Limb (tissue), 2 donors: ENCODE data around the gene DLX4.

Experiments used
- DNase-seq, 2 donors: peaks; one replicate each; pipeline ENCODE4 v3.0.0-alpha.2; 2016; ENCODE audit errors: extremely low spot score in 2 of 2

Gene DLX4

GRCh38 chr17:49986396-49987289 lies 17.7 kb downstream of the DLX4 start:
- peak in 1 of 2 donors; percentile 17 for DNase-seq

DNA sequence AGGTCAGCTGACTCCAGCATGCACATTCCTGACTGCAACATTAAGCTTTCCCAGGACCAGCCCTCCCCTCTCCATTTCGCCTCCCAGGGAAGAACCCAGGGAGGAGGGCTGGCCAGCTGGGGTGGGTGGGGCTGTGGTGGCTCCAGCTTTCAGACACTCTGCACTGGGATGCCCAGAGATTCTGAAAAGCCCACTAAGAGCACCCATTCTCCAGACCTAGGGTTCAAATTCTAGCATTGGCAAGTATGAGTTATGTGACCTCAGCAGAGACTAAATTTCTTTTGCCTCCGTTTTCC lies 18.2 kb downstream of the DLX4 start:
- DNase-seq, result peak in 1 of 2 donors; percentile 21

- peak; percentile 53 to 59 for DNase-seq
Observed at GRCh38 chr17:49987681-49988441, 18.9 kb downstream of the DLX4 start.

GRCh38 chr17:49989518-49989880 lies 20.5 kb downstream of the DLX4 start:
- DNase-seq, result peak in 1 of 2 donors; percentile 24

DNA sequence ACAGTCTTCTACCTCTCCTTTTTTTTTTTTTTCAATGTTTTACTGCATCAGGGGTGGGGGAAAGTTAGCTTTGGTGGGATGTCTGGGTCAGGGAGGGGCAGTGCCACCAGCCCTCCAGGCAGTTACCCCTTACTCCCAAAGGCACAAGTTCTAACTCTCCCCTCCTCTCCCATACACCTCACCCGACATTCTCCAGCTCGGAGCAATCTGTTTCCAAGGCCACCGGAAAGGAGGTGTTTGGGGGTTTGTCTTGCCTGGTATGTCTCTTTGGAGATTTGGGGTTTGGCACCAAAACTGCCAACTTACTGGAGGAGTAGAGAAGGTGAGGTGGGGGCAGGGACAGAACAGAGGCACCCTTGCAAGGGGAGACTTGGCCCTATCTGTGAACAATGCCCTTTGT lies 21.3 kb downstream of the DLX4 start:
- peak in 1 of 2 donors; percentile 20 for DNase-seq

DNA sequence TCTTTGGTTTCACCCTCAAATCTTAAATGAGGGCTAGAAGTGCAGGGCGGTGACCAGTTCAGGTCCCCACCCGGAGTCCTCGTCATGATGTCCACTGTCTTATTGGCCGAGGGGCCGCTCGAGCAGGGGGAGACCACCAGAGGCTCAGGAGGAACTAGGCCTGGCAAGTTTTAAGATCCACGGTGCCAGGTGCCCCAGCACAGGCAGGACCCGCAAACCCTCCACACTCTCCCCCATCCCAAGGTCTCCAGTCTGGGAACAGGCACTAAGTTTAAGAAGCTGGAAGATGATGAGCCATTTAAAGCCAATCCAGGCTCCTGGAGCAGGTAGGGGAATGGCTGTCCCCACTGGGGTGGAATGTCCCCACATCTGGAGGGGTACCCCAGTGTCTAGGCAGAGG lies 21.9 kb downstream of the DLX4 start:
- no peak for DNase-seq

DNA sequence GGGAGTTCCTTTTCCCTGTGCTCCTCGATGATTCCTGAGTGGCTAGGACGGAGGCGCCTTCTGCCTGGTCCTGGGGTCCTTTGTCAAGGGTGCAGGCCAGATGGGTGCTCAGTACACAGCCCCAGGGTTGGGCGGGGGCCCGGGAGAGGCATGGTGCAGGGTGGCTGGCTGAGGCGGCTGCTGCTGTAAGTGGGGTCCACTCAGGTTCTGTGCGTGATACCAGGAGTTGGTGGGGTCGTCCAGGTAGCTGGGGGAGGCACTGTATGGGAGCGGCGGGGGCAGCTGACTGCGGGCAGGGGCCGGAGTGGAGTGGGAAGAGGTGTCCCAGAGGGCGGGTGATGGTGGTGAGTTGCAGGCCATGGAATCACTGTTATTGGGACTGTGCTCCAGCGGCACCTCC lies 22.4 kb downstream of the DLX4 start:
- DNase-seq, result no peak

DNA sequence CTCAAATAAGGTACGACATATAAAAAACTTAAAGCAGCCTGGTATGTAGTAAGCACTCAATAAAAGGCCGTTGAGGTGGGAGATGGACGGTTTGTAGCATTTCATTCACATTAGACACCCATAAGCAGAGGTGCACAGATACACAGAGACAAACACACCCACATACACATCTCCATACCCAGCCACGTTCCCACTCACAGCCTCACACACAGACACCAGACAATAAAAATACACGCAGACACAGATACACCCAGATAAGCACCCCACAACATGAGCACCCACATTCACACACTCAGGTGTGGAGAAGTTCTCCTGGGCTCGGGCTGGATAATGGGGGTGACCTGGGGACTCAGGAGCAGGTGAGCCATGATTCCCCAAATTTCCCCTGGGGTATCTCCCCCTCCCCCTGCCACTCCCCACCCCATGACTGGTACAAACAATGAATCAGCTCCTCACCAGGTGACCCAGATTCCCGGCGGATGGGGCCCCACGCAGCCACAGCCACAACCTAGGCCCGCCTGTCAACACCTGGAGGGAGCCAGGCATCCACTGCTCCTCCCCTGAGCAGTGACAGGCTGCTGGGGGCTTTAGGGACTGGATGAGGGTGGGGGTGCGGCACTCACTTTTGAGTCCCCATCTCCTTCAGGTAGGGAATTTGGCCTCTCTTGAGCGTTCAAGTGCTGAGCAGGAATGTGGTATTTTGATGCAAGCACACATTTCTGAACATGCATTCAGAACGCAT lies 23.4 kb downstream of the DLX4 start:
- DNase-seq, result no peak

DNA sequence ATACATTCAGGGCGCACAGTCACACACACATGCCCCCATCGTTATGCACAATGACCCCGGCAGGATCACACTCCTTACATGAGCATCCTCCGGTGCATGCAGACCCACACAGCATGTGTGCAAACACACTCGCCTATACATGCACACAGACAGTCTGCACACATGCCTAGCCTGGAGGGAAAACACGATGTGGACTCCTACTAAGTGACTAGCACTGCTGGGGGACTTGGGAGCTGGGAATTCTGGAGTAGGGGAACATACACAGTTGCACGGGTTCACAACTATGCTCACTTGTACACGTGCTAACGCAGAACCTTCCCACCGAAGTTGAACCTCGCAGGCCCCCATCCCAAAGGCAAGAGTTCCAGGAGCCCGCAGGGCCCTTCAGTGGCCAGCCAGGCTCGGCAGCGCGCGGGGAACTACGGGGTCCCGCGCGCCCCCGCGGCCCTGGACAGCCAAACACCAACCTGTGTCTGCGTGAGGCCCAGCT lies 24.0 kb downstream of the DLX4 start:
- DNase-seq, result no peak

DNA sequence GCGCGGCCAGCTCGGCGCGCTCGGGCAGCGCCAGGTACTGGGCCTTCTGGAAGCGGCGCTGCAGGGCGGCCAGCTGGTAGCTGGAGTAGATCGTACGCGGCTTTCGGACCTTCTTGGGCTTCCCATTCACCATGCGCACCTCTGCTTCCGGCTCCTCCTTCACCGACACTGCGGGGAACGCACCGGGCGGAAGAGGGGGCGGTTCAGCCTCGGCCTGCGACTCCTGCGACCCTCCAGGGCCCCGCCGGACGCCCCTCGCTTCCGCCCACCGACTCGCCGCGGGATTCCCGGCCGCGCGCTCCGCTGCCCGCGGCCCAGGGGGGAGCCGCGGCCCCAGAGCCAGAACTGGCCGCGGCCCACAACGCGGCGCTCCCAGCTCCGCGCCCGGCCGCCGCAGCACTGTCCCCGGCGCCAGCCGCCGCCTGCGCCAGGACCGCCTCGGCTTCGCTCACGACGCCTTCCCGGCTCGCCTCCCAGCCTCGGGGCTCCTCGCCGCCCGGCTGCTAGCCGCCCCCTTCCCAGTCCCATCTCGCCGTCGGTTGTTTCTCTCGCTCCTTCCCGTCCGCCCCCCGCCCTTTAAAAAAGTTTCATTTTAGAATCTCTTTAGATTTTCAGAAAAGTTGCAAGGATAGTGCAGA lies 24.6 kb downstream of the DLX4 start:
- no peak for DNase-seq

DNA sequence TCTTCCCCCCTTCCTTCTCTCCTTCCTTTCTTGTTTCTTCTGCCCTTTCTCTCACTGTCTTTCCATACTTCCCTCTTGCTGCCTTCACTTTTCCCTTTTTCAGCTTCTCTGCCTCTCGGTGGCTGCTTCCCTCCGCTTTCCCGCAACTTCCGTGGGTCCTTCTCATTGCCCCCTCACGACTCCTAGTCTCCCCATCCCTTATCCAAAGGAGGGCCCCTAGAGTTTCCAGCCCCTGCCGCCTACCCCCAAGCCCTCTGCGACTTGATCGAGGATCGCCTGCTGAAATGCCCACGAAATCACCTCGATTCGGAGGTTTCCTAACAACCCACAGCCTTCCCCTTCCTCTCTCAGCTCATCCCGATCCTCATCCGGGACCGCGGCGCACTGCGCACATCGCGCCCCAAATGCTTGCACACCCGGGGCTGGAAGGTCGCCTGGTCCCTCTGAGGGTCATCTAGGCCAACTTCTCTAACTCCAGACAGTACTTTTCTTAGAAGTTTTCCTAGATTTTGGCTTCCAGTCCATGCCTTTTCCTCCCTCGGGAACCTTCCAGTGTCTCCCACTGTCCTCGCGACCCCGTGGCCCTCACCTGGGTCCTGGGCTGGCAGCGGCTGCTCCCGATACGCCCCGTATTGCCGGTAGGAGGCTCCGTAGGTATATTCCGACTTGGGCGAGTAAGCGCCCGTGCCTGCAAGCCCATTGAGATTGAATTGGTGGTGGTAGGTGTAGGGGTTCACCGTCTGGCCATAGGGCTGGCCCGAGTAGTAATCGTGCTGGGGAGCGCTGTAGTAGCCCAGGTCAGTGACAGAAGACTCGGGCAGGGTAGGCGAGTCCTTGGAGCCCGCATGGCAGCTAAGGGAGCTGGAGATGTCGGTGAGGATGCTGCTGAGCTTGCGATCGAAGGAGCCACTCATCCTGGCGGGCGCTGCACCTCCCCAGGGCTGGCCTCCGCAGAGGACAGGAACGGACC lies 25.4 kb downstream of the DLX4 start:
- no peak for DNase-seq

DNA sequence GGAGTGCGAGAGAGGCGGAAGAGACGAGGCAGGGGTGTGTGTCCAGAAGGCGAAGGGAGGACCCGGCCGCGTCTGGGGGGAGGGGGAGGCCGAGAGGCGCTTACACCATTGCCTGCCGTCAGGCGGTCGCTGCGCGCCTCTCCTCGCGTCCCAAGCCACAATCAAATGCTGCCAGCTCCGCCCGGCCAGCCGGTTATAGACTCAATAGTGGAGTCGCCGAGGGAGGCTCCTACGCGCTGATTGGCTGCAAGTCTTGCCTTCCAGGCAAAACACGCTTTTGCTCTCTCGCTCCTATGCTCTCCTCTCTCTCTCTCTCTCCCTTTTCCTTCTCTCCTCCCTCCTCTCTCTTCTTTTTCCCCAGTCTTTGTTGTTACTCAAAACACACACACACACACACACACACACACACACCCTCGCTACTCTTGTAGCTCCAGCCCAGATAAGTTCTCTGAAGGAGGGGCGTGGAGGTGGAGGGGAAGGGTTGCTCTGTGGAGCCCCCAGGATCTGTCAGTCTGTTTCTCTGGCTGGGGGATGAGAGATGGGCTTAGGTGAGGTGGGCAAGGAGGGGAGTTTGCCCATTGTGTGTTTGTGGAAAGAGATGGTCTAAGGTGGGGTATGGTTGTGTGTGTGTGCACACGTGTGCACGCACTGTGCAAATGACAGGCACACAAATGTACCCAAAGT lies 26.2 kb downstream of the DLX4 start, which contains the start of gene DLX3:
Gene DLX3, minus strand, starts transcription at position 170 of the 684 bp plus-strand sequence. CDS start 226 bp downstream, outside the sequence.
- DNase-seq, result peak; percentile 44 to 79

GRCh38 chr17:49996121-49996494 lies 27.1 kb downstream of the DLX4 start:
- no peak for DNase-seq

DNA sequence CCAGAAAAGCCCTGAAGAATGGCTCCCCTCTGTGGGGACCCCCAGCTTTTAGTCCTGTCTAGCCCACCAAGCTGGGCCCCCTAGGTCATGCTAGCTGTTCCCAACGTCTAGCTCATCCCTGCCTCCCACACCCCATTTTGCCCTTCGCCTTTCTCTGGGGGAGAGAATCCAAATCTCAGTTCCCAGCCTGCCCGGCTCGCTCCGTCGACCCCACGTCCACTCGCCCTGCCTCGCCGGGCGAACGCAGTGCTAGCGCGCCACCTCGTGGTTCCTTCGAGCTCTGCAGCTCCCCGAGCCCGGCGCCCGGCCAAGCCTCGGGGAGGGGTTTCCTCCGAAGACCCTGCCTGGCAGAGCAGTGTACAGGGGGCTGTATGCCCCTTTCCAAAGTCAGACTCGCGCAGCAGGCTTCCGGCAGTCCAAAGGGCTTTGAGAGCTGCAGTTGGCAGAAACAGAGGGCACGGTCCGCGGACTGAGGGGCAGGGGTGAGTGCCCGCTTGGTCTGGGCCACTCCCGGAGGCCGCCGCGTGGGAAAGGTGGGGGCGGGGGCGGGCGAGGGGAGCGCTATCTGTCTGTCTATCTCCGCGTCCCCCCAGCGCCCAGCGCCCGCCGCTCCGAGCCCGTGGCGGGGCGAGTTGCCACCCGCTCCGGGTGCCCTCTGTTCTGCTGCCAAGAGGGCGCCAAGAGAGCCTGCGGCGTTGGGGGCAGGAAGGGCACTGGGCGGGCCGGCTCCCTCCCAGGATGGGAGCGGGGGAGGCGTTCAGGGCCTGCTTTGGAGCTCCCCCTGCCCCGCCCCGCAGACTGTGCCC lies 27.7 kb downstream of the DLX4 start:
- peak; percentile 43 to 87 for DNase-seq

DNA sequence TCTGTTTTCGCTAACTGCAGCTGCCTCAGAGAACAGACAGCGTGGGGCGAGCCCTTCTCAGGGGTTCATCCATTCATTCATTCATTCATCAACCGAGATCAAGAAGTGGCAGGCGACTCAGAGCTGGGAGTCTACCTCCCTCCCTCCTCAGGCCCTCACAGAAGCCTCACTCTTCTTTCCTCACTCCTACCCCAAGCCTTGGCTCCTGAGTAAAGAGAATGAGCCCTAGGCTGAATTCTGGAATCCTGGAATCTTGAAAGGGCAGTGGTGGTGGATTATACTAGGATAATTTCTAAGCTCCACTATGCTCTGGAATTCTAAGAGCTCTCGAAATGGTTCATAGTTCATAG lies 28.3 kb downstream of the DLX4 start:
- DNase-seq, result no peak

GRCh38 chr17:49997773-49998703 lies 29.0 kb downstream of the DLX4 start:
- DNase-seq, result peak; percentile 88

DNA sequence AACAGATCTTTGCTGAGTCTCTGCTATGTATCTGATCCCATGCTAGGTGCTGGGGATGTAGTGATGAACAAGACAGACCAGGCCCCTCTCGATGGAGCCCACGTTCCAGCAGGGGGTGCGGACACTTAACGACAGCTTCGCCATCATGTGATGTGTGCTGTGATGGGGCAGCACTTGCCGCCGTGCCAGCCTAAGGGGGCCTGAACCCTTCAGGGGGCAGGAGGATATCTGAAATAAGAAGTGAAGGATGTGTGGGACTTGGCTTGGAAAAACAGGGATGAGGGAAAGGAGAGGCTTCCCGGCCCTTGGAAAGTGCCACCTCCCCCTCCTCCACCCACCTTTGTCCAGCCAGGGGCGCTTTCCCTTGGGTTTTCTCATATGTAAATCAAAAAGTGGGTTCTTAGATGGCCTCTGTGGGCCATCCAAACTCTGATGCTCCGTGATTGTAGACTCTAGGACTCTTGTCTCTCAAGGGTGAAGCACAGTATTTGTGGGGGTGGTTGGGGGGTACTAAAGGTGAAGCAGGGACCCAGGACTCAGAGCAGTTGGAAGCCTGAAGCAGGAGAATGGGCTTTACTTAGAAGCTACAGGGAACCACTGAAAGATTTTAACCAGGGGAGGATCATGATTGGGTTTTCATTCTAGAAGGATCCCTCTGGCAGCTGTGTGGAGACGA lies 30.0 kb downstream of the DLX4 start:
- no peak for DNase-seq
